DMS53 treated with DMSO at 0.1 percent for 48 hours (cell line): ENCODE measurements around the gene STAG1.
"Not testable (repeated sequence)": the region's sequence is repeated elsewhere in the genome, so short reads cannot be mapped to it uniquely, and the experiment has no call there.

Source experiments
- DNase-seq: peaks from one replicate; lab custom pipeline; 2025; ENCODE audit not compliant: unreplicated experiment; lab: John Stamatoyannopoulos, UW

STAG1 gene

DNA sequence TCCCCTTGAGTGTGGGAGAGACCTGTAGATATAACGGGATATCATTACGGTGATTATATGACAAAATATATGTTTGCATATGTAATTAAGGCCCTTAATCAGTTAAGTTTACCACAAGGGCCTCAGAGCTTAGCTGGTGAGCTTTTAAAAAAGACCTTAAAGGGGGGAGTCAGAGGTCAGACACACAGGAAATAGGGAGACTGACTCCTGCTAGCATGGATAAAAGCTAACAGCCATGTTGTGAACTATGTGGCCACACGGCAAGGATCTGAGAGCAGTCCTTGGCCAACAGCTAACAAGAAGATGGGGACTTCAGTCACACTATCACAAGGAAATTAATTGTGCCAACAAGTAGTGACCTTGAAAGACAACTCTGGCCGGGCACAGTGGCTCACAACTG, 3.1 kb downstream of the STAG1 start:
- no peak for DNase-seq

- no peak for DNase-seq
Observed at GRCh38 chr3:136745916-136746315, 6.3 kb downstream of the STAG1 start.

GRCh38 chr3:136741063-136741462, 11.1 kb downstream of the STAG1 start:
- DNase-seq: no peak

DNA sequence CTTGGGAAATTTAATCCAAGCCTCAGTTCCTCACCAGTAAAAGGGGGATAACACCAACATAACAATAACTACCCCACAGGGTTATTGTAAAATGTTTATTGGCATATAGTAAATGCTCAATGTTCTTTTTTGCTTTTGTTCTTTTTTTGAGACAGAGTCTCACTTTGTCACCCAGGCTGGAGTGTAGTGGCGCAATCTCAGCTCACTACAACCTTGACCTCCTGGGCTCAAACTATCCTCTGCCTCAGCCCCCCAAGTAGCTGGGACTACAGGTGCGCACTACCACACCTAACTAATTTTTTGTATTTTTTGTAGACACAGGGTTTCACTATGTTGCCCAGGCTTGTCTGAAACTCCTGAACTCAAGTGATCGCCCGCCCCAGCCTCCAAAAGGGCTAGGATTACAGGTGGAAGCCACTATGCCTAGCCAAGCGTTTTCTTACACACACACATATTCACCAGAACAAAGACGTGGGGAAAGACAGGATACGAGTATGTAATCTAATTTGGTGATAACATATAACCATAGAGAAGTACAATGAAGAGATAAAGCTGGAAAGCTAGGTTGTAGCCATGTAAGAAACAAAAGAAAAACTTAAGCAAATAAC, 11.7 kb downstream of the STAG1 start:
- no peak for DNase-seq

DNA sequence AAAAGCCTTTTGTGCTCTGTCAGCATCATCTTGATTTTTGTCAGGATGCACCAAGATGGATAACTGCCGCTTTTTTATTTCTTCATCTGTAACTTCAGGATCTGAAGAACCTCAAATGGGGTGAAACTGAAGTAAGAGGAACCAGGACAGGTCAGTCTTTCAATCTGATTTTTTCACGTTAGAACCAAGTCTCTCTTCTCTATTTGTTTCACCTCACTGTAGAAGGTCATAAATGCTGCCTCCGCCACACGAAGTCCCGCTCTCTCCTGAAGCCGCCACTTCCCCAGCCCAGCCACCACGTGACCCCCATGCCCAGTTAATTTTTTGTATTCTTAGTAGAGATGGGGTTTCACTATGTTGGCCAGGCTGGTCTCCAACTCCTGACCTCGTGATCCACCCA, 15.2 kb downstream of the STAG1 start:
- not testable (repeated sequence) for DNase-seq

DNA sequence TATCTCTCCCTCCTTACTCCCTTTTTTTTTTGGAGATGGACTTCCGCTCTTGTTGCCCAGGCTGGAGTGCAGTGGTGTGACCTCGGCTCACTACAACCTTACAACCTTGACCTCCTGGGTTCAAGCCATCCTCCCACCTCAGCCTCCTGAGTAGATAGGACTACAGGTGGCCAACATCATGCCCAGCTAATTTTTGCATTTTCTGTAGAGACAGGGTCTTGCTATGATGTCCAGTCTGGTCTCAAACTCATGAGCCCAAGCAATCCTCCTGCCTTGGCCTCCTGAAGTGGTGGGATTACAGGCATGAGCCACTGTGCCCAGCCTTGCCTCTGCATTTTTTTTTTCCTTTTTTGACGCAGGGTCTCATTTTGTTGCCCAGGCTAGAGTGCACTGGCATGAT, 17.1 kb downstream of the STAG1 start:
- no peak for DNase-seq

DNA sequence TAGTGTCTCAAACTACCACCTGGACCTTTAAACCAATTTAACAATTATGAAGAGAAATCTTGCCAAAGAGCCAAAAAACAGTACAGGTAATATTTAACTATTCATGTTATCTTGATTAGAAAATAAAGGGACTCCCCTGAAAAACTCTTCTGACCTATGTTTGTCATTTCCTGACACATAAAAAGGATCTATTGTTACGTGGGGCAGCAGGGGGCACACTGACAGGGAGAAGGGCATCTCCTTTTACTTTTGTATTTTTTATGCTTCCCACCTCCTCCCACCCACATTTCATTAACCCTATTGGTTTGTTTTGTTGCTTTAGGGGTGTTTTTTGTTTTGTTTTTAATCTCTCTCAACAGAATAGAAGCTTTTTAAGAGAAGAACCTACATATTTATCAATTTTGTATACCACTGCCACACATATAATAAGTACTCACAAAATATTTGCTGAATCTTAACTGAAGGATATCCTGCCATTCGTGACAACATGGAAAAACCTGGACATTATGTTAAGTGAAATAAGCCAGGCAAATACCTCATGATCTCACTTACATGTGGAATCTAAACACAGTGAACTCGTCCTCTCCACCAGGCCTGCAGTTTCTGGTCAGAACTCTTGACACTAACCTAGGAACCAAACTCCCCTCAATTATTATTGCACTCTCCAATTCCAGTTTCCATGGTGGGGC, 17.7 kb downstream of the STAG1 start:
- no peak for DNase-seq

DNA sequence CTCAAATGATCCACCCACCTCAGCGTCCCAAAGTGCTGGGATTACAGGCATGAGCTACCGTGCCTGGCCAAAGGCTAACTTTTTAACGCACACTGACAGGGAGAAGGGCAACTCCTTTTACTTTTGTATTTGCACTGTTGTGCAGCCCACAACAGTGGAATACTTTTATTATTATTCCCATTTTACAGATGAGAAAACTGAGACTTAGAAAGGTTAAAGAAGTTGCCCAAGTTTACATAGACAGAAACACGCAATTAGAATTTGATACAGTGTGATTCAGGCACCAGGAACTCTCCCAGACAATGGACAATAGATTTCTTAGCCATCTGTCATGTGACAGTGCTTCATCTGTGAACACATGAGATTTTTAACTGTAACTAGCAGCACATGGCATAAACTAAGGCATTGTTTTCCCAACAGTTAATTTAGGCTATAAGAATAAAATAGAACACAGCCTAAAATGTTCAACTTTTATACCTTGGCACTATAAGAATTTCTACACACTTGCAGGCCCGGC, 18.8 kb downstream of the STAG1 start:
- no peak for DNase-seq

- no peak for DNase-seq
Observed at GRCh38 chr3:136731274-136731884, 20.8 kb downstream of the STAG1 start.

GRCh38 chr3:136730595-136731273, 21.4 kb downstream of the STAG1 start:
- no peak for DNase-seq

DNA sequence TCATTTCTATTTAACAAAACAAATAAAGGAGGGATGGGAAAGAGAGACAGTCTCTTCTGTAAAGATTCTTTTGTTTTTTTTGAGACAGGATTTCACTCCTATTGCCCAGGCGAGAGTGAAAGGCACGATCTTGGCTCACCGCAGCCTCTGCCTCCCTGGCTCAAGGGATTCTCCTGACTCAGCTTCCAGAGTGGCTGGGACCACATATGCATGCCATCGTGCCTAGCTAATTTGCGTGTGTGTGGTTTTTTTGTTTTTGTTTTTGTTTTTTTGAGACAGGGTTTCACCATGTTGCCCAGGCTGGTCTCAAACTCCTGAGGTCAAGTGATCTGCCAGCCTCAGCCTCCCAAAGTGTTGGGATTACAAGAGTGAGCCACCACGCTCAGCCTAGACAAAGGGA, 23.3 kb downstream of the STAG1 start:
- no peak for DNase-seq

DNA sequence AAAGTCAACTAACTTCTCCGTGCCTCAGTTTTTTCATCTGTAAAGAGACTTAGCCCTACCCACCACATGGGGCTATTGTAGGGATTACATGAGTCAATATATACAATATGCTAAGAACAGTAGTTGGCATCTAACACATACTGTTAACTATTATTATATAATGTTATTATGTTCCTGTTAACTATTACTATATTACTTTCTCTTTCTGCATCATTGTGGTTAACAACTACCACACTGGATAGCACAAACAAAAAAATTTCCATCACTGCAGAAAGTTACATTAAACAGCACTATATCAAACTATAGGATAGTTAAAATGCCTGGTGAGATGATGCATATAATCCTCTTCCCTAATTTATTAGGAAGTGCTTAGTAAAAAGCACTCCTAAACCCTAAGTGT, 23.7 kb downstream of the STAG1 start:
- no peak for DNase-seq

- DNase-seq: no peak
Observed at GRCh38 chr3:136725468-136725867, 26.7 kb downstream of the STAG1 start.

GRCh38 chr3:136722916-136723315, 29.3 kb downstream of the STAG1 start:
- not testable (repeated sequence) for DNase-seq

DNA sequence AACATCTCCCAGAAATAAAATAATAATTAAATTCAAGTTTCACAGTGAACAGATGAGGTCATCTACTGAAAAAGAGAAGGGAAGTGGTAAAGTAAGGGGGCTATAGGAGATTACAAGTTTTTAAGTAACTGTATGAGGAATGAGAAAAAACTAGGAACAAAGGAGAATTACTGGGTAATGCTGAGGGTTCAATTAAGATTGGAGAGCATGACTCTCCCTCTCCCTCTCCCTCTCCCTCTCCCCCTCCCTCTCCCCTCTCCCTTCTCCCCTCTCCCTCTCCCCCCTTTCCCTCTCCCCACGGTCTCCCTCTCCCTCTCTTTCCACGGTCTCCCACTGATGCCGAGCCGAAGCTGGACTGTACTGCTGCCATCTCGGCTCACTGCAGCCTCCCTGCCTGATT, 29.8 kb downstream of the STAG1 start:
- not testable (repeated sequence) for DNase-seq

DNA sequence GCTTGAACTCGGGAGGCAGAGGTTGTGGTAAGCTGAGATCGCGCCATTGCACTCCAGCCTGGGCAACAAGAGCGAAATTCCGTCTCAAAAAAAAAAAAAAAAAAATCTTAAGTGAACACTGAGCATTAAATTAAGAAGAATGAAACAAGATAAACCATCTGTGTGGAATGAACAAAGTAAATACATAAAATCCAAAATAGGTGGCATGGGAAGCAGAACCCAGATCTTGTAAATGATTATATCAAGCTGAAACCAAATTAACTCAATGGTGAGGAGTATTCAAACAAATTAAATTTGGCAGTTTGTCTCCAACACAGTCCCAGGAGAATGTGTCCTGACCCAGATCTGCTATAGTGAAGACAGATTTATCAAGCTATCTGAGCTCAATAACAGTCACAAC, 32.1 kb downstream of the STAG1 start:
- DNase-seq: no peak

DNA sequence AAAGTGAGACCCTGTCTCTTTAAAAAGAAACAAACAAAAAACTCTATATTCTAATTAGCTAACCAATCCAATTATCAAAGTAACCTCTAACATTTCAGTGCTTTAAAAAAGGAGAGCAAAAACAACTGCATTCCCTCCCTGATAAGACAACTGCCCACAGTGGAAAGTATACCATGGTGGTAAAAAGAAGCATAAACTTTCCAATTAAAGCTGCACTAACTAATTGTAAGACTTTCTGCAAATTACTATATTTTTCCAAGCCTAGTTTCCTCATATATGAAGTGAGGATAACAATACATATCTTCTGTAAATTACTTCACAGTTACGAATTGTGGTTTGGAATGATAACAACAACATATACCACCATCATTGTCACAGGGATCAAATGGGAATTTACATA, 35.5 kb downstream of the STAG1 start:
- no peak for DNase-seq

DNA sequence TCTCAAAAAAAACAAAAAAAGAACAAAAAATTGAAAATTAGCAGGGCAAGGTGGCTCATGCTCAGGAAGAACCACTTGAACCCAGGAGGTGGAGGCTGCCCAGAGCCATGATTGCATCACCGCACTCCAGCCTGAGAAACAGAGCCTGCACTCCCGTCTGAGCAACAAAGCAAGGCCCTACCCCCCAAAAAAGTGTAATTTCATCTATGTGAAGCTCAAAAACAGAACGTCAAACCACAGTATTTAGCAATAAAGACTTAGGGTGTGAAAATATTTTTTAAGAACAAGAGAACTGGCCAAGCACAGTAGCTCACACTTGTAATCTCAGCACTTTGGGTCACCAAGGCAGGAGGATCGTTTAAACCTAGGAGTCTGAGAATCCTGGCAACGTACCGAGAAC, 38.2 kb downstream of the STAG1 start:
- no peak for DNase-seq

- DNase-seq: no peak
Observed at GRCh38 chr3:136712941-136713340, 39.2 kb downstream of the STAG1 start.

DNA sequence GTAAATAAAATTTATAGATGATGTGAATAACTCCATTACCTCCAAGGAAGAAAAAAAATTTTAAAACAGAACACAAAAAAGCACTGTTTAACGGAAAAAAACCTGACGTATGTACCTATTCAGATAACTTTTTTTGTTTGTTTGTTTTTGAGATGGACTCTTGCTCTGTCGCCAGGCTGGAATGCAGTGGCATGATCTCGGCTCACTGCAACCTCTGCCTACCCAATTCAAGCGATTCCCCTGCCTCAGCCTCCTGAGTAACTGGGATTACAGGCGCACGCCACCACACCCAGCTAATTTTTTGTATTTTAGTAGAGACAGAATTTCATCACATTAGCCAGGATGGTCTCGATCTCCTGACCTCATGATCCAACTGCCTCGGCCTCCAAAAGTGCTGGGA, 40.3 kb downstream of the STAG1 start:
- DNase-seq: not testable (repeated sequence)

DNA sequence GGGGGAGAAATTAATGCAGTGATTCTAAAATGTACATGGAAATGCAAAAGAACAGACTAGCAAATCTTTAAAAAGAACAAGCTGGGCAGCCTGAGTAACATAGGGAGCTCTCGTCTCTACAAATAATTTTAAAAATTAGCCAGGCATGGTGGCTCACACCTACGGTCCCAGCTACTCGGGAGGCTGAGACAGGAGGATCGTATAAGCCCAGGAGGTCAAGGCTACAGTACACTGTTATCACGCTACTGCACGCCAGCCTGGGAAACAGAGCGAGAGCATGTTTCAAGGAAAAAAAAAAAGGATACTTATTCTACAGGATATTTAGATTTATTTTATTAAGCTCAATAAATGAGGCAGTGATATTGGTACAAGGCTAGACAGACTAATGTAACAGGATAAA, 40.9 kb downstream of the STAG1 start:
- DNase-seq: no peak

- DNase-seq: not testable (repeated sequence)
Observed at GRCh38 chr3:136709775-136710174, 42.4 kb downstream of the STAG1 start.
